ENCODE measurements around the gene GYG1.
A peak's percentile ranks its signal among the peaks of the same experiment; 100 is the strongest.
"Not testable (repeated sequence)": the region's sequence is repeated elsewhere in the genome, so short reads cannot be mapped to it uniquely, and the experiment has no call there.

GYG1 gene

DNA sequence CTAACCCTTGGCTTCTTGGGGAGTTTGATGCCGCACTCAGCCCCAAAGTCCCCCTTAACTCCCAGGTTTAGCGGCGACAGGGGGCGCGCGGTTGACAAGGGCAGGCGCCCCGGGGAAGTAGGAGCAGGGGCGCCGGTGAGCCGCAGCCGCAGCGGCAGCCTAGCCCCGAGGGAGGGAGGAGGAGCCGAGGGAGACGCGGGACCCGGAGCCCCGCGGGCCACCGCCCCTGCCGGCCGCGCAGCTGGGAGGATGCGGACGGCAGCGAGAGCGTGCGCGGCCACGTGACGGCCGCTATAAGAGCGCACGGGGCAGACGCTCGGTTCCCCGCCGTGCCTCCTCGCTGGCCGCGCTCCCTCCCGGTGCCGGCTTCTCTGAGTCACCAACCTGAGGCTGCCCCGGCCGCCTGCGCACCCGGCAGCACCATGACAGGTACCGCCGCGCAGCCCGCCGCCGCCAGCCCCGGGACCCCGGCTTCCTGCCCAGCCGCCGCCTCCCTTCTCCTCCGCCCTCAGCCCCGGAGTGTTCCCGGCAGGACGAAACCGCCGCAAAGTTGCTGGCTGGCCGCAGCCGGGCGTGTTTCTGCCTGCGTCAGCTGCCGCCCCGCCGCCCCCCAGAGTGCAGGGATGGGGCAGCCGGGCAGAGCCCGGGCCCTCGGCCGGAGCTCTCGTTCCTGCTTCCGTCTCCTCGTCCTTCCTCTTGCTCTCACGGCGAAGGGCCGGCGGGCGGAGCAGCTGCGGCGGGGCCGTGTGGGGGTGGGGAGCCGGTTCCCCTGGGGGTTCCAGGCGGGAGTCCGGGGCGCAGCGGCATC lies at the start of gene GYG1:
Gene GYG1, plus strand, starts transcription at position 322 of the 808 bp plus-strand sequence. Its CDS starts 101 bp downstream, at position 423.
- peak; percentile 77 for DNase-seq

- DNase-seq, result peak; percentile 95
These were observed 47.7 kb upstream of the GYG1 start for GRCh38 chr3:148943506-148944205.

GRCh38 chr3:148945116-148945515 lies 46.2 kb upstream of the GYG1 start:
- DNase-seq, result no peak

GRCh38 chr3:148948913-148949657 lies 42.3 kb upstream of the GYG1 start:
- no peak for DNase-seq

GRCh38 chr3:148950806-148951205 lies 40.5 kb upstream of the GYG1 start:
- DNase-seq, result peak; percentile 29

DNA sequence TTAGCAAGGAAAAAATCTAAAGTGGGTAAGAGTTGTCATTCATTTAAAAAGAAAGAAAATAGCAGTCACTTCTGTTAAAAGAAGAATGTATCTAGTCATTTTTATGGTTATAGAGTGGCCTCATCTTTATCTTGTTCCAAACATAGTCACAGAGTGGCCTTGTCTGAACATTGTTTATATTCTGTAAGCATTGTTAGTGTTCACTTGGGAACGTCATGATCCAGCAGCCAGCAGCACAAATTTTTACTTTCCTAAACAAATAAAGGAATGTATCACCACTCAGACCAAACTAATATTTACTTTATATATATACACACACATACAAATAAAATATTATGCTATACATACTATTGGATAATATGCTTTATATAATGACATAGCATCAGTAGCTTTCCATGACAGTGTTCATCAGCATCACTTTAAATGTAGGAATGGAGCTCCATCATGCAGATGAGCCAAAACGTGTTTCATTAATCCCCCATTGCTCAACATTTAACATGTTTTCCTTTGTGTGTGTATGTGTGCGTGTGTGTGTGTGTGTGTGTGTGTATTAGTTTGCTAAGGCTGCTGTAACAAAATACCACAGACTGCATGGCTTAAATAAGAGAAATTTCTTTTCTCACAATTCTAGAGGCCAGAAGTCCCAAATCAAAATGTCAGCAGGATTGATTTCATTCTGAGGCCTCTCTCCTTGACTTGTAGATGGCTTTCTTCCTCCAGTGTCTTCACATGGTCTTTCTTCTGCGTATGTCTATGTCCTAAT lies 39.6 kb upstream of the GYG1 start:
- no peak for DNase-seq

GRCh38 chr3:148953094-148953493 lies 38.2 kb upstream of the GYG1 start:
- DNase-seq, result no peak

GRCh38 chr3:148954981-148955380 lies 36.4 kb upstream of the GYG1 start:
- DNase-seq, result no peak

DNA sequence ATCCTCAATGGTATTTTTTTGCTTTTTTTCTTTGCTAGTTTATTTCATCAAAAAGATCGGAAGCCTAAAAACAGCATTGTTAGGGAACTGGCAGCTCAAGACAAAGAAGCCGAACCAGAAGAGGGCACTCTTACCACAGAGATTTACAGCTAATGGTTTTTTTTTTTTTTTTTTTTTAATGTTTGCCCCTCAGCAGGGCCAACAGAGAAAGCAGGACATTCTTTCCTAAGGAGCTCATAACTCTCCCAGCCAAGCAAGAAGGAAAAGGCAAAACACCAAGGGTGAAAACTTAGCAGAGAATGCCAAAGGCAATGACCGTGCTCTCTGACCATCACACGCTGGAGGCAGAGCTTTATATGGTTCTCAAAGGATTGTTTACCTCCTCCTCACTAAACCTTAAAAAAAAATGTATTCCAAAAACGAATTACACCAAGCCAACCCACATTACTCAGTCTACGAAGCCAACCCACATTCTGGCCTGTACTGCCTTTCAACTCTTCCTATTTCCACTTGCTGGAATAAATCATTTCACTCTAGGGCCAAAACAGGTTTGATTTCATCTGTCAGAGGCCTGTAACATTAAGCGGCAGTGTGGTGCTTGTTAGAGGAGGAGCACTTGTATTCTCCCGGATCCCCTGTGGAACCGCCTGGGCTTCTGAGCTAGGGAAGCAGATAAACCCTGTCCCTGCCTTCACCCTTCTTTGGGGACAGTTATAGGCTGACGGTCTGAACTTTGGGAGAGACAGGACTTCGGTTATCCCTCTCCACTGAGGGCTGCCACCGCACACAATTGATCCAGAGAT lies 35.6 kb upstream of the GYG1 start:
- DNase-seq, result peak; percentile 92

- DNase-seq, result peak; percentile 16
These were observed 33.8 kb upstream of the GYG1 start for GRCh38 chr3:148957586-148957985.

GRCh38 chr3:148958696-148959095 lies 32.6 kb upstream of the GYG1 start:
- no peak for DNase-seq

DNA sequence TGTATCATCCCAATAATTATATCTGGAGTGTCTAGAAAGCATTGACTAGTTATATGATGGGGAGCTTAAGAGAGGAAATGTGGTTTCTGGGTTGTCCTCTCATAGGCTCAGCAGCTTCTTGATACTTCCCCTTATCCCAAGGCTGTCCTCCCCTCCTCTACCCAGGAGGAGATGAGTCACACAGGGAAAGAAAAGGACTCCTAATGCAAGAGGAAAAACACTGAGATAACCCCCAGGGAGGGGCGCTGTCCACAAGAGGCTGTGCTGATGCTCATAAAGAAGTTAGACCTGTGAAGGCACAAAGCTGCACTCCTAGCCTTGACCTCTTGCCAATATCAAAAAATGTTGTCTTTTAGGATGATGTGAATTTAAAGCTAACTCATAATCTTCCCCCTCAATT lies 28.8 kb upstream of the GYG1 start:
- peak; percentile 80 for DNase-seq

DNA sequence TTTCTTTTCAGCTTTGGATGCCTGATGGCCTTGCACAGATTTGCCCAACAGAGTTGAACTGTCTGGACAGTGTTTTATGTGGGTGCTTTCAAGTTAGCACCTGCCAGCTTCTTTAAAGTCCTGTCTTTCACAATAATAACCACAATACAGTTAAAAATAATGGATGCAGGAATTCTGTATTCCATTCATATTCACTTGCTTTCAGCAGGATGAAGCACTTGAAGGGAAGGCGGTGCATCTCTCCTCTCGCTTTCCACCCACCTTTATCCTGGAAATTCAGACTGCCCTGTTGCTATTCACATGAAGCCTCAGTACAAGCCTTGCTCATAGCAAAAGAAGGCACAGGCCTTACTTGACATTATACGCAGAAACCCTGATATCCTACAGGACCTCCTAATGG lies 26.5 kb upstream of the GYG1 start:
- no peak for DNase-seq

GRCh38 chr3:148968321-148968720 lies 23.0 kb upstream of the GYG1 start:
- no peak for DNase-seq

DNA sequence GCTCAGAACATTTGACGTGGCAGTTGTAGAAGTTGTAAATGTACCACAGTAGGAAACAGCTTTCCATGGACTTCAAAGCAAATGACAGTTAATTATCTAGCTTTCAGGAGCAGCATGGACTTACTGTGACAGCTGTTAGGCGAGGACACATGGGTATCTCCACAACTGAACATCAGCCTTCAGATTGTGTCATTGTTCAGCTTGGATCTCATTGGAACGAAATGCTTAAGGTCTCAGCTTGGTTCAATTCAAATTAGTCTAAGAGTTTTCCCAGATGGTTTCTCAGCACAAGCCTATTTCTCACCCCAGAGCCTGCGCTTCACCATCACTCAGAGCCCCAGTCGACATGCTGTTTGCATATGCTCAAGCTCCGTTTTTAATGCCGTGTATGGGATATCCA lies 21.1 kb upstream of the GYG1 start:
- DNase-seq, result no peak

DNA sequence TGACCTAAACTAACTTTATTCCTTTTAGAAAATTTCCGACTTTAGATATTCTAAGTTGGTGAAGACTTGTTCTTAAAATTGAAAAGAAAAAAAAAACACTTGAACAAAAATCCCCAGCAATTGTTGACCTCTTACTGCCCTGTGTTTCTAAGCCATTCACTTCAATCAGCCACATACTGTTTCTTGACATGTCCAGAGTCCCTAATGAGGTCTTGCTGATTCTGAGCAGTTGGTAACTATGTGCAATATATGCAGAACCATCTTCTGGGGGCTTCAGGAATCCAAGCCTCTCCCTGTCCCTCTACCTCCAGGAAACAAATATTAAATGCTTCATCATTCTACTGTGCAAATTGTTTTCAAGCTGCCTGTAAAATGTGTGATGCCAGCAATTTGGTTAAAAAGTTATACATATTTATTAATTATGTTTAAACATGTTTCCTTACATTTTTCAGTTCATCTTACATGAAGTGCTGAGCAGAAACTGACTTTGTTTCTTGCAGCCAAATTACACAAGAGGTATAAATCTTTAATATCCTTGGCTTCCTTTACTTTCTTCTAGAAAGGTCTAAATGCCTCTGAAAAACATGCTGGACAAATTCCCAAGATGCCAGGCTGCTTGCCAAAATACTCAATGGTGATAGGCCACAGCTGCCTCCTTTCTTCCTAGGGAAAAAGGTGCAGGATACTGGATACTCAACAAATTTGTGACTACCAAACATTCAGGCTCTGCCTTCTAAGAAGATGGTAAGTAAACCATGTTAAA lies 19.8 kb upstream of the GYG1 start:
- DNase-seq, result peak; percentile 81

- no peak for DNase-seq
These were observed 16.6 kb upstream of the GYG1 start for GRCh38 chr3:148974726-148975125.

- DNase-seq, result no peak
These were observed 16.1 kb upstream of the GYG1 start for GRCh38 chr3:148975248-148975647.

DNA sequence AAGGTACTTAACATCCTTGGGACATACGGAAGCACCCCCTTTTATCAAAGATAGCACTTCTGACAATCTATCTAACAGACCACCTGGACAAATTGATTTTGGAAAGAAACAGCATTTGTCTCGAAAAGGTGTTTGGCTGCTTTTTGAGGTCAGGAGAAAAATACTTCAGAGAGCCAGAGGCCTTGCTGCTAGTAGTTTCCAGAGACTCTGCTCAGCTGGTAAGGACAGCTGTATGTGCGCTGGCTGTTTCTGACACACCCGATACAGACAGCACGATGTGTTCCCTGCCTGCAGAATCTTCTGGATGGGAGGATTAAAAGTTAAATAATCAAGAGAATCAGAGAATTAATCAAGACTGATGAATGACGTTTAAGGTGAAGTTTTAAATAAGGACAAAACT lies 15.6 kb upstream of the GYG1 start:
- no peak for DNase-seq

DNA sequence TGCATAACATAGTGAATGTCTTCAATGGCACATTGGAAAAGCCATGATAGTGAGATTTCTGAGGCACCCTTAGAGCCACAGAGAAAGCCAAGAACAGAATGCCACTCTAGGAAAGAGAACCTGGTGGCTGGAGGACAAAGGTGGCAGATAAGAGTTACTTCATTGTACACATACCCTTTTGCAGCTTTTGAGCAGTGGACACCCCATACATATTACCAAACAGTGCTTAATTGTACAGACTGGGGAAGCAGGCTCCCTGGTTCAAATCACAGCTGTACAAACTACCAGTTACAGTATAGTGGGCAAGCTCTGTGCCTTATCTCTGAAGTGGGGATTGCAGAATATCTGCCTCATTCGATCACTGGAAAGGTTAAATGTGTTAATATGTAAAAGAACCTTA lies 10.1 kb upstream of the GYG1 start:
- no peak for DNase-seq

- not testable (repeated sequence) for DNase-seq
These were observed 3.8 kb upstream of the GYG1 start for GRCh38 chr3:148987551-148987950.

Data from fibroblast of upper back skin (primary cell).